Measurements from ENCODE around the gene SELENOS.
A peak's percentile ranks its signal among the peaks of the same experiment; 100 is the strongest.

The SELENOS gene

GRCh38 chr15:101277038-101277822 is at the start of gene SELENOS:
SELENOS (minus strand) TSS chr15:101277485; CDS start chr15:101277417, 68 bp downstream.
- DNase-seq (ENCODE audit: low read depth) = no peak

GRCh38 chr15:101326462-101327146 is 49.3 kb upstream of the SELENOS start:
- no peak for DNase-seq (ENCODE audit: low read depth)

GRCh38 chr15:101326026-101326315 is 48.7 kb upstream of the SELENOS start:
- no peak for DNase-seq (ENCODE audit: low read depth)

- no peak for DNase-seq (ENCODE audit: low read depth)
These were observed 48.2 kb upstream of the SELENOS start for GRCh38 chr15:101325263-101326025.

- DNase-seq (ENCODE audit: low read depth) = no peak
These were observed 47.4 kb upstream of the SELENOS start for GRCh38 chr15:101324524-101325177.

GRCh38 chr15:101323793-101324523 is 46.7 kb upstream of the SELENOS start:
- DNase-seq (ENCODE audit: low read depth) = no peak

GRCh38 chr15:101322854-101323477 is 45.7 kb upstream of the SELENOS start:
- no peak for DNase-seq (ENCODE audit: low read depth)

- DNase-seq (ENCODE audit: low read depth) = no peak
These were observed 44.9 kb upstream of the SELENOS start for GRCh38 chr15:101322016-101322695.

GRCh38 chr15:101320501-101321052 is 43.3 kb upstream of the SELENOS start:
- peak; percentile 27 for DNase-seq (ENCODE audit: low read depth)

- DNase-seq (ENCODE audit: low read depth) = no peak
These were observed 41.6 kb upstream of the SELENOS start for GRCh38 chr15:101318839-101319238.

GRCh38 chr15:101318147-101318819 is 41.0 kb upstream of the SELENOS start:
- DNase-seq (ENCODE audit: low read depth) = no peak

GRCh38 chr15:101317336-101317872 is 40.1 kb upstream of the SELENOS start:
- DNase-seq (ENCODE audit: low read depth) = no peak

GRCh38 chr15:101316529-101316928 is 39.2 kb upstream of the SELENOS start:
- DNase-seq (ENCODE audit: low read depth) = no peak

- no peak for DNase-seq (ENCODE audit: low read depth)
These were observed 38.5 kb upstream of the SELENOS start for GRCh38 chr15:101315736-101316135.

- DNase-seq (ENCODE audit: low read depth) = no peak
These were observed 37.2 kb upstream of the SELENOS start for GRCh38 chr15:101314336-101315125.

- DNase-seq (ENCODE audit: low read depth) = no peak
These were observed 35.9 kb upstream of the SELENOS start for GRCh38 chr15:101313041-101313761.

GRCh38 chr15:101310508-101310907 is 33.2 kb upstream of the SELENOS start:
- DNase-seq (ENCODE audit: low read depth) = no peak

- DNase-seq (ENCODE audit: low read depth) = no peak
These were observed 32.8 kb upstream of the SELENOS start for GRCh38 chr15:101310161-101310480.
